T47D (cell line): ENCODE measurements around the gene PDE7B.
"Not testable (repeated sequence)": the region's sequence is repeated elsewhere in the genome, so short reads cannot be mapped to it uniquely, and the experiment has no call there.

Experiments used
- DNase-seq, 2 experiments: peaks; one replicate each; pipeline versions ENCODE4 v3.0.0 to v3.0.0-alpha.2; 2011 to 2012; ENCODE audit warnings: low read depth in 1 of 2, low spot score in 1 of 2
- JUND ChIP-seq: IDR thresholded peaks from 2 replicates; pipeline ENCODE4 v1.6.1; 2012; ENCODE audit warnings: low read depth
- in situ Hi-C: cut with HindIII; loops from 2 replicates; pipeline ENCODE4 v1.10.0; 2016; ENCODE audit warnings: low sequenced_read_pairs, low pct_unique_long_range_greater_than_20kb

Gene PDE7B

DNA sequence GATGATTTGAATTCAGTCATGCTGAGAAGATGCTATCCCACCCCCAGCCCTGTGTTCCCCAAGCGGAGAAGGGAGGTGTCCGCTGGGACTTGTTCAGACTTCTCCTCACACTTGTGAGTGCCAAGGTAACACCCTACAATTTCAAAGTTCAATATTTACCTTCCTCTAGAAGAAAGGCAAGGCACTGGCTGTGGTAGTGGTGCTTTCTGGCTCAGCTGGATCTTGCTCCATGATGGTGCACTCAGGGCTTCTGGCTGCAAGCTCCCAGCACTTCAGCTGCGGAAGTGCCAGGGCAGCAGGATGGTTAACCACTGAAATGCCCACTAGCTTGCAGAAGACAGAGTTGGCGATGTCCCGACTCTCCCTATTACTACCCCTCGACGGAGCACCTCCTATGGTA, 263.2 kb downstream of the PDE7B start:
- in situ Hi-C loops = no loop called here
- TF ChIP-seq JUND = no peak
- peak in 1 of 2 experiments; percentile 6 for DNase-seq

DNA sequence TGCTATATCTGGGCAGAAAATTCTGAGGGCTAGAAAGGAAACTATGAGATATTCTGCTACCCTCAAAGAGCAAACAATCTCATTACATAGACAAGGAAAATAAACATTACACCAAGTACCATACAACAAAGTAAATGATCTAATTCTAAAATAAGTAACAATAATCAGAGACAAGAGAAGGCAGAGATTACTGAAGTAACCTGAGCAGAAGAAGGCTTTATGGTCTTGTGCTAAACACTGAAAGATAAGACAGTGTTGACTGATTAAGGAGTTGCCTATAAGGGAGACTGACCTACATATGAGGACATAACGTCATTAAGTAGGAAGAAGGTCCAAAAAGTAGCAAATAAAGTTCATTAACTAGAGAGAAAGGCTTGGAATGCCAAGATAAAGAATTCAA, 264.4 kb downstream of the PDE7B start:
- TF ChIP-seq JUND = no peak
- no peak for DNase-seq
- in situ Hi-C loops = no loop called here

DNA sequence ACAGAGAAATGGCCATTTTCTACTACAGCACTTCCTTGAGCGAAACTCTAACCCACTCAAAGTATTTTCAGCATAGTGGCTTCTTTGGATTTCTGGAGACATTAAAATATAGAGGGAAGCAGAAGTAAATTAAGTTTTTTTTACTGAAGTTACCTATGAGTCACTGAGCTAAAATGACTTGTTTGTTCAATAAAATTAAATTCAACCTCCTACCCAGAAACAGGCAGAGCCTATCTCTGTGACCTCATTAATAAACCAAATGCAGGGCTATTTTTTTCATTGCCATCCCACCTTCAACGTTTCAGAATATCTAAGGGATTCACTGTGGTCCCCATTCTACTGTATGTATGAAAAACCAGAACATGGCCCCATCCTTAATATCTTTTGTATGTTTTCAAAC, 265.6 kb downstream of the PDE7B start:
- no peak for DNase-seq
- in situ Hi-C loops = no loop called here
- no peak for TF ChIP-seq JUND

DNA sequence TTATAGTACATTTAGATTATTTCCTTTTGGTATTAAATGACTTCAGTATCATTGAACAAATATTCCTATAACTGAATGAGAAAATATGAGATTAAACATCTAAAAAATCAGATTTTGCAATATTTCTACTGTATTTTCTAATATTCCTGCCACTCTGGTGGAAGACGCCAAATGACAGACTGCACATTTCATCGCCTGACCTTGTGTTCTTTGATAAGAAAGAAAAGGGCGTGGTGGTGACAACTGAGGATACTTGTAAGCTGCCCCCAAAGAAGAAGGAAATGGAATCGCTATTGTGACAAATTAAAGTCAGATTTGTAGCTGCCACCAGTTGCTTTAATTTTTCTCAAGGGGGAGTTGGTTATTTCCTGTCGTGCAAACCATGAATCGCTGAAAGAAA, 267.3 kb downstream of the PDE7B start:
- no peak for TF ChIP-seq JUND
- in situ Hi-C loops = no loop called here
- DNase-seq = no peak

DNA sequence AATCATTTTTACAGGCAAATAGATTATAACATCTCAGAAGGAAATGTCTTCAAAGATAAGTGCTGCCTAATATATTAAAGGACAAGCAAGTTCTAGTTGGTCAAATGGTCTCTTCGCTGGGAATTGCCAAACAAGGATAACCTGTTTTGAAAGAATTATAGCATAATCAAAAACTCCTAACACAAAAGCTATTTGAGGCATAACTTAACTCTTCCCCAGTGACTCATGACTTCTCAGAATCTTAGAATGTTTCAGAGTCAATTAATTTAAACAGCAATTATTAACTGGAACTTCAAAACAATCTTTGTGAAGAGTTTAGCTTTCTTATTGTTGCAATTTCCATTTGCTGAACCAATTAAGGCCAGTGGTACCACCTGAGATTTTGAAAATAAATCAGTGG, 272.0 kb downstream of the PDE7B start:
- TF ChIP-seq JUND = no peak
- DNase-seq = no peak
- in situ Hi-C loops = no loop called here

DNA sequence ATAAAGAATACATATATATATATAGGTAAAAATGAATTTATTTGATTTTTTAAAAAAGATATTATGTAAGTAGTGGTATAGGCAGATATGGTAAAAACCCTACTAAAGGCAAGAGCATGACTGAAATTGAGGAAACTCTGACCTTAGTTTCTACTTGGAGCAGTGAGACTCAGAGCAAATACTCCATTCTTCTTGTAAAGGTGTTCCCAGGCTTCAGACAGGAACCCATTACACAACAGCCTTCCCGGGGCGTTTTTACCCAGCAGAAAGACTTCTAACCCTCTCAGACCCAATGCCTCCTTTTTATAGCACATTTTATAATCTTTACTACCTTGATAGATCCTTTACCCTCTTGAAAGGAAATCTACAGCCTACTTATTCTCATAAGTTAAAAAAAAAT, 274.1 kb downstream of the PDE7B start:
- in situ Hi-C loops = no loop called here
- DNase-seq = no peak
- no peak for TF ChIP-seq JUND

DNA sequence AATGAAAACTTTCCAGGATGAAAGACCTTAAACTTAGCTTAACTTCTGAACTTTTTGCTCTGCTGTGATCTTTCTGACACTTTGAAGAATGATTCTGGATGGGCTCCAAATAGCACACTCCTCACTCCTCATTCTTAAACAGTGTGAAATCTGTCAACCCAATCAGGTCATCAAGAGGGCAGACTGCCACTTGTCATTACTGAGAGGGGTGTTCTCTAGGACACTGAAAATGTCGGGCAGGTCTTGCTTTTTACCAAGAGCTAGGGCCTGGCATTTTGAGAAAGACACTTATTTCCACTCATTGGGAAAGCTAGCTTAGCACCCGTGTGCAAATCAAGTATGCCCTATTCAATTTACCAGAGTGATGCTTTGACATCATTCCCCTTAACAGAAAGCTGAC, 276.4 kb downstream of the PDE7B start:
- no peak for TF ChIP-seq JUND
- no peak for DNase-seq
- in situ Hi-C loops = no loop called here

DNA sequence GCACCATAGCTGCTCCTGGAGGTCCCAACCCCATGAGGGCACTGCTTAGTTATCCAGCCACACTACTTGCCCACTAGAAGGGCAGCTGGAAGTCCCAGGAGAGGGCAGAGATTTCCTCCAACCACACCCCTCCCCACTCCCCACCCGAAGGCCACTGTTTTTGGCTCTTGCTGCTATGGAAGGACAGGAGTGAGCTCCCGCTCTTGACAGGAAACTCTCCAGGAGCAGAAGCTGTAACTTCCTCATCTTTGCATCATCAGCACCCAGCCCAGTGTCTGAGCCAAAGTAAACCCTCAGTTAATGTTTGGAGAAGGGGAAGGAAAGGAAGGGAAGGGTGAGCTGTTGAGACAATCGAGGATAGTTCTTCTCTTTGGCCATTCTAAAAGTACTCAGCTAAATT, 277.9 kb downstream of the PDE7B start:
- peak in 1 of 2 experiments; percentile 6 for DNase-seq
- in situ Hi-C loops = no loop called here
- TF ChIP-seq JUND = no peak

DNA sequence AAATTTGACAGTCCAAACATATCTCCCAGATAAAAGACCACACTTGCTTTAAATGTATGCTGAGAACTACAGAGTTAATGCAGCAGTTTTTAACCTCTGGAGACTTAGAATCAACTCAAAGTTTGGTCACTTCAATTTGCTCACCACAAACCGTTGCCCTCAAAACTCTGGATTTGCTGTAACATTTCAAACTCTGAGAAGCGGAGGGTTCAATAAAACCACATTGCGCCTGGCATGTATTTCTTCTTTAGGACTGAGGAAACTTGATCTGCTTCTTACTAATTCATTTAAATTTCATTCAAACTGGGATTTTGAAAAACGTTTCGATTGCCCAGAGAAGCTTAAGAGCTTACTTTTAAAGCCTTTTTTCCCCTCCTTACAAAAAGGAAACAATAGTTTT, 282.8 kb downstream of the PDE7B start:
- DNase-seq = no peak
- in situ Hi-C loops = no loop called here
- TF ChIP-seq JUND = no peak

DNA sequence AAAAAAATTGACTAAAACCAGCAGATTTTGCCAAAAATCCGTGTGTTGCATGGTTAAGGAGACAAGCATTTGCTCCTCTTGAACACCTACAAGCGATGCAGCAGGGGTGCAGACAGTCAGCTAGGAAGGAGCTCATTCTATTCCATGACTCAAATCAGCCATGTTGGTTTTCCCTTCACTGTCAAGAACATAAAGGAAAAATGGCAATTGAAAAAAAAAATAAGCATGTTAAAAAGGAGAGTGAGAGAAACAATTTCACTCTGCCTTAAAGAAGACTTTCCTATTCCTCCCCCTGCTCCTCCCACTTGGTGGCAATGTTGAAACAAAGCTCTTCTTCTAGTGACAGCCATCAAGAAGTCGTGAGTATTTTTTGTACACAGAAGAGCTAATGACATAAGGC, 283.2 kb downstream of the PDE7B start:
- no peak for DNase-seq
- in situ Hi-C loops = no loop called here
- TF ChIP-seq JUND = no peak

DNA sequence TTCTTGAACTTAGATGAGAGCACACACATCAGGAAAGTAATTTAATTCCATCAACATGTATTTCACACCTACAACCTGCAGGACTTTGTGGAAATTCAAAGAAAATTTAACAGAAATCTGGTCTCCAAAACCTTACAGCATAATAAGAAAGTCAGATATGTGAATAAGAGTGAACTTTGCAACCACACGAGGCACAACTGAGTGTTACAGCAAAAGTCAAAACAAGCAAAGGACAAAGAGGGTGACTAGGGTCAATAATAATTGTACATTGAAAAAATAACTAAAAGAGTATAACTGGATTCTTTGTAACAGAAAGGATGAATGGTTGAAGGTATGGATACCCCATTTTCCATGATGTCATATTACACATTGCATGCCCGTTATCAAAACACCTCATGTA, 284.8 kb downstream of the PDE7B start:
- no peak for TF ChIP-seq JUND
- no peak for DNase-seq
- in situ Hi-C loops = no loop called here

DNA sequence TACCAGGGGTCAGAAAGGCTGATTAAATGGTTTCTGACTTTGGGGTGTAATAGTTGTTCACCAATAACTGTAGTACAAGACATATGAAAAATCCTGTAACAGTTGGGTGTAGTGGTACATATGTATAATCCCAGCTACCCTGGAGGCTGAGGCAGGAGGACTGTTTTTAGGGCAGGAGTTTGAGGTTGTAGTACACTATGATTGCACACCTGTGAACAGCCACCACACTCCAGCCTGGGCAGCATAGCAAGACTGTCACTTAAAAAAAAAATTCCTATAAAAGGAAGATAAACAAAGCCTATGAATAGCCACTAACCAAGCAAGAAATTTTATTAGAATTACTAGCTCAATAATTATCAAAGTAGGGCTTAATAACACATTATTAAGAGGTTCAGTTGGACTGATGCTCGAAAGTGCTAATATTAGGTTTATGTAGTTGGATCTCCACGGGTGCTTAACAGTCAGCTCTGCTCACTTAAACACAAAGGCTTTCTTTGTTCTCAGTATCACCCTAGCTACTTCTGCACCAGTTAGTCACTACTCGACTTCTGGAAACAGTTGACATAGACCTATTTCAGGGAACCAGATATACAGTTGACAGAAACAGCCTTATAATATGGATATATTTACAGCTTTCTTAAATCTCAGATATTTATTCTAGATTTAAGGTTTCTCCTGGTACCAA, 285.6 kb downstream of the PDE7B start:
- in situ Hi-C loops = no loop called here
- TF ChIP-seq JUND = no peak
- DNase-seq = no peak

DNA sequence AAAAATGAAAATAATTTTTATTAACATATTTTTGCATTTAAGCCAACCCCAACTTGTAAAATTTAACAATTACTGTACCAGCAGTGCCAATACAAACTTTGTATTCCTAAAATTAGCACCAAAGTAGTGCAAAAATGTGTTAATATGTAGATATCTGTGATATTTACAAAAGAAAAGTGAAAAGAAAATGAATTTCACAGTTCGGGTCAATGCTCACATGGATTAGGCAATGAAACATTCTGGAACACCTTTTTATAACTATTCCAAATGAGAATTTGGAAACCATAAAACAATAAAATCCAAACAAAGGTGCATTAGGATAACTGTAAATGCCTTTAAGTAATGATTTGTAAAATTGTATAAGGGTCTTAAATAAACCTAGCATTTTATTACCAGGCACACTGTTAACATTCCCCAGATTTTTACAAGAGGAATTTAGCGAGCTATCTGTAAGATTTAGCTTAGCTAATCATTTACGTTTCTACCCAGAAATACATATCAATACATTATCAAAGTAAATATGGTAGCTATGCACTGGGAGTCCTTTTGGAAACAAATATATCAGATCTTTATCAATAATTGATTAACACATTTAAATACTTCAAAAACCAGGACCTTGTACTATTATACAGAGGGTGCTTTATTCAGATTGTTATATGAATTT, 286.4 kb downstream of the PDE7B start:
- DNase-seq = no peak
- in situ Hi-C loops = no loop called here
- no peak for TF ChIP-seq JUND

DNA sequence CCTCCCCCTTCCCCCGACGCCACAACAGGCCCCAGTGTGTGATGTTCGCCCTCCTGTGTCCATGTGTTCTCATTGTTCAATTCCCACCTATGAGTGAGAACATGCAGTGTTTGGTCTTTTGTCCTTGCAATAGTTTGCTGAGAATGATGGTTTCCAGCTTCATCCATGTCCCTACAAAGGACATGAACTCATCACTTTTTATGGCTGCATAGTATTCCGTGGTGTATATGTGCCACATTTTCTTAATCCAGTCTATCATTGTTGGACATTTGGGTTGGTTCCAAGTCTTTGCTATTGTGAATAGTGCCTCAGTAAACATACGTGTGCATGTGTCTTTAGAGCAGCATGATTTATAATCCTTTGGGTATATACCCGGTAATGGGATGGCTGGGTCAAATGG, 287.6 kb downstream of the PDE7B start:
- in situ Hi-C loops, DNase-seq: not testable (repeated sequence)
